ENCODE data around the gene ACTL6A. TPM values are rescaled to one million over a fixed set of nuclear protein-coding genes. Genes with fewer than 3 reads are reported as not detected.
"Not testable (repeated sequence)": the region's sequence is repeated elsewhere in the genome, so short reads cannot be mapped to it uniquely, and the experiment has no call there.

ACTL6A gene
- total RNA-seq: 100 to 1,000 TPM in 1 of 8 experiments, 10 to 100 TPM in 7; 30.2 to 104 (median 51.0) TPM

DNA sequence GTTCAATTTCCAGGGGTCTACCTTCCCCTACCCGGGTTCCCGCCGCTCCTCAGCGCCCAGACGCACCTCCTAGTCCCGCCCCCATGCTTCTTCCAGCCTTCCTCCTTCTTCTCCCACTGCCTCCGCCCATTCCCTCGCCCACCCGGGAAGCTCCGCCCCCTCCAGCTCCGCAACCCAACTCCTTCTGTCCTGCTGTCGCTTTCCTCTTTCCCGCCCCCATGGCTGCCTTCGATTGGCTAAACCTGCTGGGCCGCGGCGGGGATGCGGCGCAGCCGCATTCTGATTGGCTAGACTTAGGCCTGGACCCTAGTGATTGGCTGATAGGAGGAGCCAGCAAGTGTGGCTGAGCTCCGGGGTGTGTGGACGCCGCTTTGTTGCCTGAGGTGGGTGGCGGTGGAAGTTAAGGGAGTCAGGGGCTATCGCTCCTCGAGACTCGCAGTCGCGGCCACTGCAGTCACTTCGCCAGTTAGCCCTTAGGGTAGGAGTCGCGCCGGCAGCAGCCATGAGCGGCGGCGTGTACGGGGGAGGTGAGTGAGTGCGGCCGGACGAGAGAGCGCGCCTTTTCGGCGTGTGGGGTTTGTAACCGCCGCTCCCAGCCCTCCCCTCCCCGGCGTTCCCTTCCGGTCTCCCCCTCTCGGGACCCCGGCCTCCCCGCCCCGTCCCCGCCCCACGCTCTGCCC is at the start of gene ACTL6A:
Gene ACTL6A (plus strand): TSS at position 336 of the 680 bp plus-strand sequence. CDS start 167 bp downstream, at position 503.
- WGBS, 10 experiments: 0% methylated on average over 2 to 4 of the region's 55 CpGs; no CpG with 5 or more reads in 8 of the 10 experiments
- peak within 1 kb of the TSS; percentile 81 to 93 for H3K27ac ChIP-seq
- peak; percentile 92 to 97 (median 96) for ATAC-seq (replicated peaks in 6 of 8)
- peaks cover 5% of the 10 kb centered on the region in 2 donors for H3K4me1 ChIP-seq (replicated peaks in 1 of 2)
- in situ Hi-C loops (cut with MboI; ENCODE audit: low pct_unique_long_range_greater_than_20kb in 2 of 9, low sequenced_read_pairs in 9 of 9, unreplicated experiment in 9 of 9): loop anchor here in 4 of 9 experiments (25.0 kb wide), 3 partner anchors 125 to 550 kb away; no protein-coding TSS in a partner anchor
- H3K4me3 ChIP-seq: peak within 1 kb of the TSS; percentile 80 to 97 (median 87)

DNA sequence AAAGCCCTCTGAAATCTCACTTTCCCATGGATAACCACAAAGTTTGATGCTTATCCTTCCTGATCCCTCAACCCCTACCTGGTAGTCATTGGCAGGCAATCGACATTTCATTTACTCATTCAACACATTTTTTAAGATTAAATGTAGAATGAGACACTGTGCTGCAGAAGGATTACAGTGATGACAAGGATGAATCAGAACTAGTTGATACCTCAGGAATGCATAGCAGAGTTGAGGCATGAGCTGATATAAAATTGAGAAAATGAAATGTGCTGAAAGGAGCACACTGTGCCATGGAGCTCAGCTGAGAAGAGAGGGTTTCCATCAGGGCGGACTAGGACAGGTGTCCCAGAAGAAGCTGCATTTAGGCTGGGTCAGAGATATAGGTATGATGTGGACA is 48.9 kb upstream of the ACTL6A start:
- 0 to 100% (median 100%) methylated on average over 1 to 2 of the region's 2 CpGs; no CpG with 5 or more reads in 2 of the 10 experiments for WGBS, 10 experiments
- ATAC-seq (replicated peaks in 6 of 8): no peak

DNA sequence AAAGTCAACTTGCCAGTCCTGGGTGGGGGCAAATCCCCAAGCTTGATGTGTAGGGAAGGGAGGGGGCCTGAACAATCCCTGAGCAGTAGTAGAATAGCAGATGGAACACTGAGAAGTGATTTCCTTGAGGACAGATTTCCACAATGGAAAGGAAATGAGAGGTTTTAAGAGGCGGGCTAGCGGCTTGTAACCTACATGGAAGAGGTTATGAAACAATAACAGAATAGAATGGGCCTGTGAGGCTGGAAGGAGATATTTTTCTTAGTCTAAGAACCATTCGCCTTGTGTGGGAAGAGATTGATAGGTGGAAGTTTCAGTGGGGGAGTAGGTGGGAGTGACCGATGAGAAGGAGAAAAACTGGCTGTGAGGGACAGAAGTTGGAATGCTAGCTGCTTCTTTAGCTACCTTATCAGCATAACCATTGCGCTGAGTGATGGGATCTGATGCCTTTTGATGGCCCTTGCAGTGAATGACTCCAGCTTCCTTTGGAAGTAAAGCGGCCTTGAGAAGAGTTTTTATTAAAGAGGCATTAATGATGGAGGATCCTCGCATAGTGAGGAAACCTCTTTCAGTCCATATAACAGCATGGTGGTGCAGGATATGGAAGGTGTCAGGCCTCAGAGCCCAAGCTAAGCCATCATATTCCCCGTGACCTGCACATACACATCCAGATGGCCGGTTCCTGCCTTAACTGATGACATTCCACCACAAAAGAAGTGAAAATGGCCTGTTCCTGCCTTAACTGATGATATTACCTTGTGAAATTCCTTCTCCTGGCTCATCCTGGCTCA is 46.1 kb upstream of the ACTL6A start:
- in situ Hi-C loops (cut with MboI; ENCODE audit: low pct_unique_long_range_greater_than_20kb in 2 of 9, low sequenced_read_pairs in 9 of 9, unreplicated experiment in 9 of 9); ATAC-seq (replicated peaks in 6 of 8): not testable (repeated sequence)
- WGBS, 10 experiments: 68 to 100% (median 92%) methylated on average over 2 to 5 of the region's 9 CpGs; no CpG with 5 or more reads in 5 of the 10 experiments

More for the DNA sequence above, 48.9 kb upstream of the ACTL6A start:
- Histone ChIP-seq H3K27ac (no peak overlapping the region), H3K4me1 (replicated peaks in 1 of 2) (peaks cover 7 to 10% of the 10 kb centered on the region in 2 donors), H3K4me3 (no peak overlapping the region)
- in situ Hi-C loops (cut with MboI; ENCODE audit: low pct_unique_long_range_greater_than_20kb in 2 of 9, low sequenced_read_pairs in 9 of 9, unreplicated experiment in 9 of 9): no loop called here

DNA sequence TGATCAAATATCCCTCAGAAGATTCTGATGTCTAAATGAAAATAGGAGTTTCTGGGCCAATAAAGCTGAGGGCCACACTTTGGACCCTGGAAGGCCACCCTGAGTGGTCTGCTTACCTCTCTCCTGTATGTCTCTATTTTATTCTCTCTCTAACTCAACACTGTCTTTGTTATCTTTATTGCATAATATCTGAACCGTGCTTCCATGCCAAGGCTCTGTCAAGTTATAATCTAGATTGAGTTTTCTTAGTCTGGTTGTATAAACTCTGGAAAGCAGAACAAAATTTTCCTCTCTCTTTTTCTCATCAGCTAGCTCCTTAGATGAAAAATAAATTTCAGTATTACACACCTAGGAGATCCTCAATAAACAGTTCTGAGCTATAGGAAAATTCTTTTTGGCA is 36.2 kb upstream of the ACTL6A start:
- 0 to 100% (median 50%) methylated on average over 1 of the region's 1 CpG; no CpG with 5 or more reads in 1 of the 10 experiments for WGBS, 10 experiments
- Histone ChIP-seq H3K4me3 (no peak overlapping the region), H3K27ac (no peak overlapping the region), H3K4me1 (replicated peaks in 1 of 2) (peaks cover 13 to 15% of the 10 kb centered on the region in 2 donors)
- ATAC-seq (replicated peaks in 6 of 8): no peak
- in situ Hi-C loops (cut with MboI; ENCODE audit: low pct_unique_long_range_greater_than_20kb in 2 of 9, low sequenced_read_pairs in 9 of 9, unreplicated experiment in 9 of 9): loop anchor here in 1 of 9 experiments (25.0 kb wide), 1 partner anchor 89 kb away; no protein-coding TSS in a partner anchor

More for the DNA sequence above, 46.1 kb upstream of the ACTL6A start:
- not testable (repeated sequence) for H3K27ac ChIP-seq; H3K4me3 ChIP-seq; H3K4me1 ChIP-seq (replicated peaks in 1 of 2)

DNA sequence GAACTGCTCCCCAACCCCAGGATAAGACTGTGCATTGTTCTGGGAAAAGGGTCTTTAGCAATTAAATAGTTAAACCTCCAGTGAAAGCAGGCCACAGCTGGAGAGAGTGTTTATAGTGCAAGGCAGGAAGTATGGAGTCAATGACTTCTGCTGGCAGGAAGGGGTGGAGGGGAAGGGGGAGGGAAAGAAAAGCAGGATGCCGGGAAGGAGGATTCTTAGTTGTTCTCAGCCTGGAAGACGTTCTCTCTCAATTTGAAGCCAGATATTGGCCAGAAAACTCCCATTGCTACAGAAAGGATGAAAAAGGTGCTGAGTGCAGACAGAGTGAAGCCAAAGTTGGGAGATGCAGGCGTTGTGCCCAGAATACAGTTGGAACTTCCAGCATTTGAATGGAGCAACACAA is 35.7 kb upstream of the ACTL6A start:
- WGBS, 10 experiments: 0 to 30% (median 10%) methylated on average over 1 to 3 of the region's 3 CpGs; no CpG with 5 or more reads in 3 of the 10 experiments
- H3K27ac ChIP-seq: no peak overlapping the region
- in situ Hi-C loops (cut with MboI; ENCODE audit: low pct_unique_long_range_greater_than_20kb in 2 of 9, low sequenced_read_pairs in 9 of 9, unreplicated experiment in 9 of 9): loop anchor here in 1 of 9 experiments (25.0 kb wide), 1 partner anchor 90 kb away; no protein-coding TSS in a partner anchor
- H3K4me1 ChIP-seq (replicated peaks in 1 of 2): peaks cover 13 to 15% of the 10 kb centered on the region in 2 donors
- no peak overlapping the region for H3K4me3 ChIP-seq
- peak; percentile 66 to 97 (median 78) for ATAC-seq (replicated peaks in 6 of 8)

DNA sequence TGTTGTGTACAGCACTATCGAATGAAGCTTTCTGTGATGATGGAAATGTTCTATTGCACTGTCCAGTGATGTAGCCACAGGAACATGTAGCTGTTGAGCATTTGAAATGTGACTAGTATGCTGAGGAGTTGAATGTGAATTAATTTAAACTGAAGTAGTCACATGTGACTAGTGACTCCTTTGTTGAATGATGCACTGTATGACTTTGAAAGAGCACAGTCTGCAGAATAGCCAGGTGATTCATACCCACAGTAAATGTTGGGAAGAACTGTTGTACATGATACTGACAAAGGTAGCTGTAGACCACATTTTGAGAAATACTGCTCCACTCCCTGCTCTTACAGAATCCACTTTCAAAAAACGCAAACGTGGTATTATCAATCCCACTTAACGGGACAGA is 34.0 kb upstream of the ACTL6A start:
- ATAC-seq (replicated peaks in 6 of 8): peak in 5 of 8 experiments; percentile 88 to 91 (median 88)
- in situ Hi-C loops (cut with MboI; ENCODE audit: low pct_unique_long_range_greater_than_20kb in 2 of 9, low sequenced_read_pairs in 9 of 9, unreplicated experiment in 9 of 9): loop anchor here in 1 of 9 experiments (25.0 kb wide), 1 partner anchor 91 kb away; no protein-coding TSS in a partner anchor
- Histone ChIP-seq H3K4me1 (replicated peaks in 1 of 2) (peaks cover 13 to 15% of the 10 kb centered on the region in 2 donors), H3K27ac (no peak overlapping the region), H3K4me3 (no peak overlapping the region)
- 58 to 95% (median 85%) methylated on average over 1 to 4 of the region's 4 CpGs for WGBS, 10 experiments

DNA sequence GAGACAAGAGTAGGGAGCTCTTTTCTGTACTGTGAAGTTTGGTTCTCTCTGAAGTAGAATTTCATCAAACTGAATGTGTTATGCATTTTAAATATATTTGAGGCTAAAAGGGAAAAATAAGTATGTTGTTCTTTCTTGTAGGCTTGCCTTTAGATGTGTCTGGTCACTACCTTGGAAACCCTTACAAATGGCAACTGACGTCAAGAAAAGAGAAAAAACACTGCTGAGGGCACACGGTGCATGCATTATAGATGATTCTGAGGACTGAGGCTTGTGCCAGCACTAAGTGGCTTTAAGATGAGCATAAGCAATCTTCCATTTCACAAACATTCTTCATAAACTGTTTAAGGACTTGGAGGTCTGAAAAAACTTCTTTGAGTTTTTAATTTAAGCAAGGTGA is 31.1 kb upstream of the ACTL6A start:
- ATAC-seq (replicated peaks in 6 of 8): peak in 1 of 8 experiments; percentile 69
- Histone ChIP-seq H3K4me3 (no peak overlapping the region), H3K4me1 (replicated peaks in 1 of 2) (peaks cover 11% of the 10 kb centered on the region in 2 donors), H3K27ac (no peak overlapping the region)
- in situ Hi-C loops (cut with MboI; ENCODE audit: low pct_unique_long_range_greater_than_20kb in 2 of 9, low sequenced_read_pairs in 9 of 9, unreplicated experiment in 9 of 9): loop anchor here in 1 of 9 experiments (25.0 kb wide), 1 partner anchor 94 kb away; no protein-coding TSS in a partner anchor
- WGBS, 10 experiments: 30 to 67% (median 40%) methylated on average over 1 to 2 of the region's 2 CpGs; no CpG with 5 or more reads in 3 of the 10 experiments

DNA sequence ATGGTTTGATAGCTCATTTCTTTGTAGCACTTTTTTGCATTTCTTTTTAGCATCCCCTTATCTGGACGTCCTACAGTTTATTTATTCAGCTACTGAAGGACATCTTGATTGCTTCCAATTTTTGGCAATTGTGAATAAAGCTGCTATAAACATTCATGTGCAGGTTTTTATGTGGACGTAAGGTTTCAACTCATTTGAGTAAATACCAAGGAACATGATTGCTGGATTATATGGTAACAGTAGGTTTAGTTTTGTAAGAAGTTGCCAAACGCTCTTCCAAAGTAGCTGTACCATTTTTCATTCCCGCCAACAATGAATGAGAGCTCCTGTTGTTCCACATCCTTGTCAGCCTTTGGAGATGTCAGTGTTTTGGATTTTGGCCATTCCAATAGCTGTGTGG is 29.5 kb upstream of the ACTL6A start:
- H3K27ac ChIP-seq: no peak overlapping the region
- in situ Hi-C loops (cut with MboI; ENCODE audit: low pct_unique_long_range_greater_than_20kb in 2 of 9, low sequenced_read_pairs in 9 of 9, unreplicated experiment in 9 of 9): loop anchor here in 1 of 9 experiments (25.0 kb wide), 1 partner anchor 96 kb away; no protein-coding TSS in a partner anchor
- H3K4me3 ChIP-seq: no peak overlapping the region
- H3K4me1 ChIP-seq (replicated peaks in 1 of 2): peaks cover 4 to 5% of the 10 kb centered on the region in 2 donors
- ATAC-seq (replicated peaks in 6 of 8): no peak
- WGBS, 10 experiments: 6 to 100% (median 75%) methylated on average over 1 to 4 of the region's 4 CpGs

DNA sequence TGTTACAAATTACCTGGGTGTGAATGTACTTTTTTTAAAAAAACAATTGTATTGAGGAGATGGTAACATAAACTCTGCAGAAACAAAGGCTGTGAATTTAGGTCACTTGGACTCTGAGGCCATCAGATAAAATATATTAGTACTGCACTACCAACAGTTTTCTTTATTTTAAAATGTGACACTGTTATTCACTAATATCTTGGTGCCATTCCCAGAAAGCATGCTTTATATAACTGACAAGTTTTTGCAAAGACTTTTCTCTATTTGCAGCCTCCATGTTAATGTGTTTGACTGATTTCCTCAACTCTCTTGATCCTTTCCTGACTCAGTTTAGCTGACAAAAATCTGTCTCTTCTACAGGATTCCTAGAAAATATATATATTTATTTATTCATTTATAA is 26.5 kb upstream of the ACTL6A start:
- H3K4me3 ChIP-seq: no peak overlapping the region
- no peak for ATAC-seq (replicated peaks in 6 of 8)
- in situ Hi-C loops (cut with MboI; ENCODE audit: low pct_unique_long_range_greater_than_20kb in 2 of 9, low sequenced_read_pairs in 9 of 9, unreplicated experiment in 9 of 9): loop anchor here in 1 of 9 experiments (25.0 kb wide), 1 partner anchor 99 kb away; no protein-coding TSS in a partner anchor
- H3K4me1 ChIP-seq (replicated peaks in 1 of 2): no peaks in the 10 kb centered on the region
- H3K27ac ChIP-seq: no peak overlapping the region

DNA sequence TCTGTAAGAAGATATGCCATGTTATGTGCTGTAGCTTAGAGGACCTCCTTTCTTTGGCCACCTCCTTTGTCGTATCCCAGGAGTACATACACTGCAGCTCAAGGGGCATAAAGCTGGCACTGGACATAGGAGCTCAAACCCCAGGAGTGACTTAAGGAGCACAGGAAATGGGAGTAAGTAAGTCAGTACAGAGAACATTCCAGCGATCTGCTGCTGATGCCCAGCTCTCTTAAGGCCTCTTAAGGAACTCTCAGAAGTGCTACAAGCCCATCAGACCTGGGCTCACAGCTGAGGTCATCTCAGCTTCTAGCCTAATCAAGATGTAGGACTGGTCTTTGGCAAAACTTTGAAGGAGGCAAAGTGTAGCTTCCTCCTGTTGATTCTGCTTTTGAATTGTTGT is 21.6 kb upstream of the ACTL6A start:
- H3K4me1 ChIP-seq (replicated peaks in 1 of 2): no peaks in the 10 kb centered on the region
- 75 to 100% (median 100%) methylated on average over 1 to 2 of the region's 2 CpGs; no CpG with 5 or more reads in 5 of the 10 experiments for WGBS, 10 experiments
- in situ Hi-C loops (cut with MboI; ENCODE audit: low pct_unique_long_range_greater_than_20kb in 2 of 9, low sequenced_read_pairs in 9 of 9, unreplicated experiment in 9 of 9): loop anchor here in 1 of 9 experiments (25.0 kb wide), 1 partner anchor 104 kb away; no protein-coding TSS in a partner anchor
- H3K4me3 ChIP-seq: no peak overlapping the region
- H3K27ac ChIP-seq: no peak overlapping the region
- ATAC-seq (replicated peaks in 6 of 8): no peak

DNA sequence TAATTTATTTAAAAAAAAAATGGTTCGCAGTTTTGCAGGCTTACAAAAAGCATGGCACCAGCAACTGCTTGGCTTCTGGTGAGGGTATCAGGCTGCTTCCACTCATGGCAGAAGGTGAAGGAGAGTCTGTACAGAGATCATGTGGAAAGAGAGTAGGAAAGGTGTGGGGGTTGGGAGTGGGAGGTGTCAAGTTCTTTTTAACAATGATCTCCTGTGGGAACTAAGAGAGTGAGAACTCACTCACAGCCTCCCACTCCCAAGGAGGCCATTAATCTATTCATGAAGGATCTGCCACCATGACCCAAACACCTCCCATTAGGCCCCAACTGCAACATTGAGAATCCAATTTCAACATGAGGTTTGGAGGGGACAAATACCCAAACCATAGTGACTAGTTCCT is 21.1 kb upstream of the ACTL6A start:
- no peak overlapping the region for H3K4me3 ChIP-seq
- in situ Hi-C loops (cut with MboI; ENCODE audit: low pct_unique_long_range_greater_than_20kb in 2 of 9, low sequenced_read_pairs in 9 of 9, unreplicated experiment in 9 of 9): loop anchor here in 1 of 9 experiments (25.0 kb wide), 1 partner anchor 104 kb away; no protein-coding TSS in a partner anchor
- no peak for ATAC-seq (replicated peaks in 6 of 8)
- H3K27ac ChIP-seq: no peak overlapping the region
- 40 to 100% (median 83%) methylated on average over 1 of the region's 1 CpG; no CpG with 5 or more reads in 5 of the 10 experiments for WGBS, 10 experiments
- no peaks in the 10 kb centered on the region for H3K4me1 ChIP-seq (replicated peaks in 1 of 2)

DNA sequence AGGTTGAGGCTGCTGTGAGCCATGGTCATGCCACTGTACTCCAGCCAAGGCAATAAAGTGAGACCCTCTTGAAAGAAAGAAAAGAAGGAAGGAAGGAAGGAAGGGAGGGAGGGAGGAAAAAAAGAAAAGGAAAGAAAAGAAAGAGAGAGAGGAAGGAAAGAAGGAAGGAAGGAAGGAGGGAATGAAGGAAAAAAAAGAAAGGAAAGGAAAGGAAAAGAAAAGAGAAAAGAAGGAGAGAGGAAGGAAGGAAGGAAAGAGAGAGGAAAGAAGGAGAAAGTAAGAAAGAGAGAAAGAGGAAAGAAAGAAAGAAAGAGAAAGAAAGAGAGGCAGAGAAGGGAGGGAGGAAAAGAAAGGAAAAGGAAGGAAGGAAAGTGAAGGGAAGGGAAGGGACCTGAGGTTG is 20.4 kb upstream of the ACTL6A start:
- in situ Hi-C loops (cut with MboI; ENCODE audit: low pct_unique_long_range_greater_than_20kb in 2 of 9, low sequenced_read_pairs in 9 of 9, unreplicated experiment in 9 of 9): loop anchor here in 1 of 9 experiments (25.0 kb wide), 1 partner anchor 105 kb away; no protein-coding TSS in a partner anchor
- H3K27ac ChIP-seq: no peak overlapping the region
- H3K4me3 ChIP-seq: no peak overlapping the region
- H3K4me1 ChIP-seq (replicated peaks in 1 of 2): no peaks in the 10 kb centered on the region
- no peak for ATAC-seq (replicated peaks in 6 of 8)

Measured in motor neuron (in vitro differentiated cells).